SK-N-DZ (cell line): ENCODE data around the gene PYHIN1.

Experiments used
- DNase-seq: peaks from one replicate; pipeline ENCODE4 v3.0.0-alpha.2; 2015; ENCODE audit warnings: low spot score

PYHIN1 gene

DNA sequence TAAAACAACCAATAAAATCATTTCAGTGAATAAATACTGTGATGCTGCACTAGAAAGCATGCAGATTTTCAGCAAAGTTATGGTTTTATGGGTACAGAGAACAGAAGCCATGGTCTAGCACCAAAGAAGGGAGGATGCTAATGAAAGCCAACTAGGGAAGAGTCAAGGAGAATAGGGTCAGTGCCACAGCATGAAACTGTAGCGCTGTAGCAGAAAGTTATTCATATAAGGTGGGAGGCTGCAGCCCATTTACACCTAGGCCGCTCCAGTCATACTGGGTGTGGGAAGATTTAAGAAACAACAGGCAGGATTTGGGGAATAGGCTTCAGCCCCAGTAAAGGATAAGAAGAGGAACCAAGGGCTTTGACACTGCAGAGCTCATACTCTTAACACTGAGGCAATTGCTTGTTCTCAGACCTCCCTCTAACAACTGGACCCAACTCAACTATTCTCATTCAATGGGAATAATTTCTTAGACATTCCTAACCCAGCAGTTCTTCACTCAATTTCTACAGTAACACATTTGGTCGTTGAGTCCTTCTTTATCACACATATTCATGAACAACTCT, 82.7 kb downstream of the PYHIN1 start:
- DNase-seq, result no peak

DNA sequence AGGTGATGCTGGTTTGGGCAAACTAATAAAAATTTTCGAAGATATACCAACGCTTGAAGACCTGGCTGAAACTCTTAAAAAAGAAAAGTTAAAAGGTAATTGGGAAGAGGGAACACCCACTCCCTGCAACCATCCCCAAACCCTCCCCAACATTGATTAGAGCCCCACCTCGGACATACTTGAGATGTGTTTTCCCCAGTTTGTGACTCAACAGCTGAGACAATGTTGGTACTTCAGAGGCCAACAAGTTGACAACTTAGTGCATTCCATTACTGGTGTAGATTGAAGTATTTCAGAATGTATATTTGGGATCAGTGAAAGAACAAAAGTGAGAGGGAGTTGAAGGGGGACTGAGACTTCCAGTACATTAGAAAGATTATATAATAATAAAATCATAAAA, 83.5 kb downstream of the PYHIN1 start:
- no peak for DNase-seq

DNA sequence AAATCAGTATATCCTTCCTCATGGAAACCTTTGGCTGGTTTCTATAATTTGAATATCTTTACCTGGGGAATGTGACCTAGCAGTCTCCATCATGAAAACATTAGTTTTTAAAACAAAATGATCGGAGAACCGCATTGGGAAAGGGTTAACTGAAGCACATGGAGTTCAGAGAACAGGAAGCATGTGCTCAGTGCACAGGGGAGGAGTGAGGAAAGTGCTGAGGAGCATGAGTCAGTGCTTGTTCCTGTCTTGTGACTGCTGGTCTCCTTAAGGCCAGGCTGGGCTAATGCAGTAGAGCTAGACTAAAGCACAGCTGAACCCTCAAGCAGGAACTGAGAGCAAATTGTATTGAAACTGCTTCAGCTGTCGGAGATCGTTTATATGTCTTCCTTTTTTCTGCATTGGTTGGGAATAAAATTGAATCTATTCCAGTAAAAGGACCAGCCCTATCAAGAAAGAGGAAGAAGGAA, 84.1 kb downstream of the PYHIN1 start:
- DNase-seq, result no peak

DNA sequence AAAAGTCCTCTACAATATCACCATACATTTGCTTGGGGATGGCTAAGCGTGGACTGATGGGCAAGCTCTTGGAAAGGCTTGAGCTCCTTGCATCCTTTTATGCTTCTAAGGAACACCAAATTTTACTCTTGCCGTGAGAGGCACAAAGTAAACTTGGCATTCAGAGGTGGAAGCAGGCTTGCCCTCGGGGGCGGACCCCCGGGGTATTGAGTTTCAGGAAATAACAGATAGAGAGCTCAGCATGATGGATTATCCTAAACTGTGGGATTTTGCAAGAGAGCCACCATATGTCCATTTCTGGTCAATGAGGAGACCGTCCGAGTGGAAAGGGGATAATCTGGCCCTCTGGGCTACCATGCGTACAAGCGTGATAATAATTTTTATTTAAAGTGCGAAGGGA, 92.4 kb downstream of the PYHIN1 start:
- no peak for DNase-seq

DNA sequence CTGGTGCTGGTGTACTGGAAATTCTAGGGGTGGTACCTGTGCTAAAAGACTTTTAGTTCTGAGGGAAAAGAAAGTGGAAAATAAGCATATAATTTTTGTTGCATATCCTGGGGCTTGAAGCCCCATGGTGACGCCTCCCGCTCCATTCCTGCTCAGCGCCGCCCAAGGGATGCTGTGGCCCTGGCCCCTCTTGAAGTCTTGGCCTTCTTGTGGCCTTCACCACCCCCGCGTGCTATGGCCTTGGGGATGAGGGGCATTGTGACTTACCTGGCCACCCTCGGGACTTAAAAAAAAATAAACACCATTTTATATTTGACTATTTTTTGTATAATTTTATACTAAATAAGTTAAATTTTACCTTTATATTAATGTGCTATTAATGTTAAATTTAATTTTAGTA, 93.7 kb downstream of the PYHIN1 start:
- no peak for DNase-seq
